HG03025 (cell line): ENCODE results near the gene CELF6.

Experiments
- ATAC-seq: cut with Tn5 transposase; IDR thresholded peaks from one replicate; pipeline ENCODE4 v1.9.1; 2021; ENCODE audit warnings: mild to moderate bottlenecking, moderate library complexity; ENCODE audit not compliant: unreplicated experiment, low FRiP score

The CELF6 gene

DNA sequence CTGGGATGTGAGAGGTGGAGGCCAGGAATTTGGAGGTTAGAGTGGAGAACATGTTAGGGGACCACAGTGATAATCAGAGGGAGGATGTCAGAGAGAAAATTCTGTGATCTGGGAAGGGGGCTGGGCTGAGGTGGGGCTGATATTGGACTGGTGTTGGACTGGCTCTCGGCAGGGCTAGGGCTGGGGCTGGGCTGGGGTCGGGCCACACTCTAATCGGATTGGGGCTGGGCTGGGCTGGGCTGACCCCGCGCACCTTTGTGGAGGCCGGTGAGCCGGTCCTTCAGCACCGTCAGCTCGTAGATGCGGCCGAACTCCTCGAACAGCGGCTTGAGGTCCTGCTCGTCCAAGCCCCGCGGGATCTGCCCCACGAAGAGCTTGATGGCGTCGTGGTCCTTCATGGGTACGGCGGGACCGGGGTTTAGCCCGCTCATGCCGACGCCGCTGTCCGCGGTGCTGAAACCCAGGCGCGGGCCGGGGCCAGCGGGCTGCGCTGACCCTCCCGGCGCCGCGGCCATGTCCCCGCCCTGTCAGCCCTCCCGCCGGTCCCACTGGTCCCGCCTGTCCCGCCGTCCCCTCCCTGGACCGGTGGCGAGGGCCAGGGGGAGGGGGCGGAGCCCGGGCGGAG, 485 bp downstream of the CELF6 start:
- no peak for ATAC-seq

DNA sequence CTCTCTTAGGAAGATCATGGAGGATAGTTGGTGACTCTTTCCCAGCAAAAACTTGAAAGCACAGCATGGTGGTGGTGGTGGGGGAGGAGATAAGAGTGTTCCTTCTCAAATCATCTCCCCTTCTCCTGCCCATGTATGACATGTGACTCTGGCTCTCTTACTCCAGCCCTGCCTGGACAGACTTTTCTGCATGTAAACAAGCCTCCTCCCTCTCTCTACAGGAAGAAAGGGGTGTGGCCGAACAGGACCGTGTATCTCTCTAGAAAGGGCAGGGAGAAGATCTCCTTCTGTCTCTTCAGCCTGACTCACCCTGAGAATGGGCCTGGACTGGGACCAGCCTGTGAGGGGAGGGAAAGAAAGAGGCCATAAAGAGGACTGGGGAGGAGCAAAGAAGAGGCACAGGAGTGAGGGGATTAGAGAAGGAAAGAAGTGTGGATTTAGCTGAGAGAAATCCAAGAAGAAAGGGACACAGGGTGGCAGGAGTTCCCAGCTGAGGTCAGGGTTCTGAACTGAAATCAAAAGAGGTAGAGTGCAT, 1.5 kb downstream of the CELF6 start:
- ATAC-seq: no peak

DNA sequence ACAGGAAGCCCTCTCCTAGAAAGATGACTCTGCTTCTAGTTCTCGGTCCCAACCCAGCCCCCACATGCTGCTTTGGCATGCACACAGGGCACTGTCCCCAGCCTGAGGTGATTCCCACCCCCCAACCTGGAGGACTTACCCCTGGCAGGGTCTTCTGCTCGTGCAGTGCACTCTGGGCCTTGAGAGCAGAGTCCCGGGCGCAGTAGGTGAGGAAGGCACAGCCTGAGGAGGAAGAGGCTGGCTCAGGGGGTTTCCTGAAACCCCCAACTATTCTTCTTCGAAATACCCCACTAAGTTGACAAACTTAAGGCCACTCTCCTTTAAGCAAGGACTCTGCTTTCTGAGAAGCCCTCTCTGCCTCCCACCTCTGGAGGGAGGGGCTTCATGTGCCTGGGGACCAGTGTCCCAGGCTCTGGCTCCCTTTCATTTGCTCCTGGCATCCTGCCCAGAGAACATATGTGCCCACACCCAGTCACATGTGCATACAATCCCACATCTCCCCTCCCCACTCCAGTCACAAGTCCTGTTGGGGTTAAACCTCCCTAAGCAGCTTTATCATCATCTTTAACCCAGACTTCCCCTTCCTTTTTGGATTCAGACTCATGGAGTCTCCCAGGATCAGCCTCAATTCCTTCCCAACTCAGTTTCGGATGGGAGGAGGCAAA, 4.1 kb downstream of the CELF6 start:
- no peak for ATAC-seq

DNA sequence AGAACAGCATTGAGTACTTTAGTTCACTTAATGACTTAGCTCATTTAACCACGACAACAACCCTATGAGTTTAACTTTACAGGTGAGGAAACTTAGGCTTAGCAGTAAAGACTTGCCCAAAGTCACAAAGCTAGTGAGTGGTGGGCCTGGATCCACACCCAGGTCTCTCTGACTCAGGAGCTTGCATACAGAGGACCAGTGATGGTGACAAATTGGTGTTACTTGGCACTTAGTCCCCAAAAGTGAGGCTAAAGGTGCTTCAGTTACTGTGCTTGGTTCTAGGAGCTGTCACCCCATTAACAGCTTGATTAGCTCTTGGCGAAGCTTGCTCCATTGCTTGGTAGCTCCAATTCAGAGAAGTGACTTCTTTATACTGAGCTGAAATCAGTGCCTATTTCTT, 6.1 kb downstream of the CELF6 start:
- no peak for ATAC-seq

DNA sequence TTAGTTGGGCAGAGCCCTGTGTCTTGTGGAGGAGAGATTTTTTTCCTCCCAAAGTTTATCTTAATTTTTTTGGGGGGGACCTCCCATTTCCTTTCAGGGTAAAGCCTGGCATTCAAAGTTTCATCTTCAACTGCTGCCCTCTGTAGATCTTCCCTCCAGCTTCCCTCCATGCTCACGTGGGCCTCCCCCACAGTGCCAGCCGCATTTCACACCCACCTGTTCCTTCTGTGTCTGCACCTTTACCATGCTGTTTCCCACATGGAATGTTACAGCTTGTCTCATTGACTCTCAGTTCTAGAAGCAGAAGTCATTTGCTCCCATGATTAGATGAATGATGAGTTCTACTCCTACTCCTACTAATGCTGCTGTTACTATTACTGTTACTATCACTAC, 6.5 kb downstream of the CELF6 start:
- ATAC-seq: no peak

DNA sequence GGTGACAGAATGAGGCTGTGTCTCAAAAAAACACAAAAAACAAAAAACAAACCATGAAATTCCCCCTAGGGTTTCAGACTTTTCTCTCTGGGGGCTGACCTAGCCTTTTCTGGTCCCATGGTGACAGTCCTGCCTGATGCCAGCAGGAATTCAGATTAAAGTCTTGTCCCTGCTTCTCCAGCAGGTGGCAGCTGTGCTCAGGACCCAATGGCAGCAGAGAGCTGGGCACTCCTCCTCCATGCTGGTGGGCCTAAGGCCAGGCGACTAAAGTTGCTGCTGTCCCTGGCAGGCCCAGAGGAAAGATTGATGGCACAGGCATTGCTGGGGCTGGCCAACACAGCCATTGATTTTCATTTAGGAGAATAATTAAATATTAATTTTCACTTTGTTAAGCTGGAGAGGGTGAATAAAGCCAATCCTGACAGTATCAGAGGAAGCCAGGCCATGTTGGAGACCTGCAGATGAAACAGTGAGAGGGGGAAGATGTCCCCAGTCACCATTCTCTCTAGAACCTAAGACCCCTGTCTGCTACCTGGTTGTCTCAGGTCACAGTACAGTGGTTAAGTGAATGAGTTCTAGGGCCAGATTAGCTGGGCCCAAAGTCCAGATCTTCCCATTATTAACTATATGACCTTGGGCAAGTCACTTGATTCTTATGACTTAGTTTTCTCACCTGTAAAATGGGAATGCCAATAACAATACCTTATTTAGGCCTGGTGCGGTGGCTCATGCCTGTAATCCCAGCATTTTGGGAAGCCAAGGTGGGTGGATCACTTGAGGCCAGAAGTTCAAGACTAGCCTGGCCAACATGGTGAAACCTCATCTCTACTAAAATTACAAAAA, 7.1 kb downstream of the CELF6 start:
- no peak for ATAC-seq

DNA sequence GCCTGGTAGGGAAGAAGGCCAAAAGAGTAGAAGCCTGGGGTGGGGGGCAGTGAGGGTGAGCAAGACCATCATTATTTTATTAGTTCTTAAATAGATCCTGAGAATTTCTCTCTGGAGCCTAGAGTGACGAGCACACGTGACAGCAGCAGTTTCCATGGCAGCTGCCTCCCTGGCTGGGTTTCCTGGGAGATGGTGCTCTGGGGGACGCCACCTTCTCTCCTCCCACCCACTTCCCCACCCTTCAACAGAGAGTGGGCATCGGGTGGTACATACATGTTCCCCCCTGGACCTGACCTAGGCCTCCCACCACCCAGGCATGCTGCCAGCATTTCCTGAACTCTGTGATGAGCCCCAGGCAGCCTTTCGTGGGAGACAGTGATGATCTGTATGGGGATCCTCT, 12.9 kb downstream of the CELF6 start:
- ATAC-seq: no peak

DNA sequence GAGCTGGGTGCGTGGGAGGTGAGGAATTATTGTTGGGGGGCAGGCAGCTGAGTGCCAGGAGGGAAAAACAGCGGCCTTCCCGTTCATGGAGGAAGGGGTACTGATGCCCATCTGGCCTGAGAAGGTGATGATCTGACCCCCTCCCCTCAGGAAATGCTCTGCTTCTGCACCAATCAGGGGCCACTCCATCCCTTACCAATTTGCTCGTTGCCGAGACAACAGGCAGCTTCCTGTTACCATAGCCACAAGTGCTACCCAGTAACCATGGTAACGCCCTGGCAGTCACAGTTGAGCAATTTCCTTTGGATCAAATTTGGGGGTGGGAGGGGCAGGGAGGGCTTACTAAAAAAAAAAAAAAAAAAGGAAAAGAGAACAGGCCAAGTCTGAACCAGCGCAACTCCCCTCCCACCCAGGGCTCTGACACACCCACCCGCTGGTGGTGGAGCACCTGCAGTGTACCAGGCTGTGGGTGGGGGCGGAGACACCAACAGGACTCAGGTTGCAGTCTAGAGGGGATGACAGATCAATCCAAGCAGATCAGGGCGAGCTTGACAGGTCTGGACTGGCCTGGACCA, 13.7 kb downstream of the CELF6 start:
- no peak for ATAC-seq

DNA sequence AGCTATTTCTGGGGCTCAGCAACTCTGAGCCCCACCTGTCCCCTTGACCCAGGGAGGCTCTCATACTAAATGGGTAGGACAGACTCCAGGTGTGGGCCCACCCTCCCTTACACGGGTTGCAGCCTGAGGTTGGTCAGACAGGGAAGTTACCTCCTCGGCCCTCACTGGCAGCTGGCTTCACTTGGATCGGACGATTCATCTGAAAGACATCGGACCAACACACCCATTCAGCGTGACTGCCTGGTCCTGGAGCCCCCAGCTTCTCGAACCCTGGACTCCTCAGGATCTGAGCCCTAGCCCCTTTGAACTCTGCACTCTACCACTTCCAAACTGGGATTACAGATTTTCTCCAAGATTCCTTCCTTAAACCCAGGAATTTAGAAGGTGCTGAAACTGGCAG, 15.4 kb downstream of the CELF6 start:
- no peak for ATAC-seq

DNA sequence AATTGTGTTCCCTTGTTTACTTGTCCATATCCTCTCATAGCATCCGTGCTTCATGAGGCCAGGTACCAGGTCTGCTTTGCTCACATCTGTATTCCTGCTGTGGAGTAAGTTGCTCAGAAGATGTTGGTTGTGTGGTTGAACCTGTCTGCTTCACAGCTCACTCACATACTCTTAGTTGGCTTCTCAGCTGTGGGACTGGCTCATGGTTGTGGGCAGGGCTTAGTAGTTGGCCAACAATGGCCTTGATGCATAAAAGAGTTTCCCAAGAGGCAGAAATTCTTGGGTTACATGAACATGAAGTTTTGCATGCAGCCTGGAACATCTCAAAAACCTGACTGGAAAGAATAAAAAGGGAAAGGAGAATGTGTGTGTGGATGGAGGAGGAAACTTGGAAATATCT, 17.0 kb downstream of the CELF6 start:
- no peak for ATAC-seq

DNA sequence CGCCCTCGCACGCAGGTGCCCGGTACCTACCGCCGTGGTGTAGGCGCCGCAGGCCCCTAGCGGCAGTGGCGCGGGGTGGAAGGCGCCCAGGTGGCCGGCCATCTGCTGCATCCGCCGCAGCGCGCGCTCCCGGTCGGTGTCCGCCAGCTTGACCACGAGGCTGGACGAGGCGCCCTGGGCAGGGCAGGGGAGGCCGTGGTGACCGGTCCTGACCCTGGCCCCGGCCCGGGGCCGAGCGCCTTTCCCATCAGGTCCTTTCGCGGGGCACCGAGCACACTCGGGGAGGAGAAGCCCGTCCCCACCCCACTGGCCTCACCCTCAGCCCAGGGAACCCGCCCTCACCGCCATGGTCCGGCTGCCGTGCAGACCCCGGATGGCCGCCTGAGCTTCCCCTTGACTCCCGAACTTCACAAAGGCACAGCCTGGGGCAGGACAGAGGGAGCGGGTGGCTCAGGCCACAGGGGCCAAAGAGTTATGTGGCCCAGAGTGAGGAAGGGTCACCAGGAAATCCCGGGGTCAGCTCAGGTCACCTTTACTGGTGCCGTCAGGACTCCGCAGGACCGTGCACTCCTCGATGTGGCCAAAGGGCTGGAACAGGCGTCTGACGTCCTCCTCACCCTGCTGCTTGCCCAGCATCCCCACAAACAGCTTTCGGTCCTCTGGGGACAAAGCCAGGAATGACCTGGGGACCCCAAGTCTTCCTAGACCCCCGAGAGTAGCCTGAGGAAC, 30.2 kb downstream of the CELF6 start:
- no peak for ATAC-seq

DNA sequence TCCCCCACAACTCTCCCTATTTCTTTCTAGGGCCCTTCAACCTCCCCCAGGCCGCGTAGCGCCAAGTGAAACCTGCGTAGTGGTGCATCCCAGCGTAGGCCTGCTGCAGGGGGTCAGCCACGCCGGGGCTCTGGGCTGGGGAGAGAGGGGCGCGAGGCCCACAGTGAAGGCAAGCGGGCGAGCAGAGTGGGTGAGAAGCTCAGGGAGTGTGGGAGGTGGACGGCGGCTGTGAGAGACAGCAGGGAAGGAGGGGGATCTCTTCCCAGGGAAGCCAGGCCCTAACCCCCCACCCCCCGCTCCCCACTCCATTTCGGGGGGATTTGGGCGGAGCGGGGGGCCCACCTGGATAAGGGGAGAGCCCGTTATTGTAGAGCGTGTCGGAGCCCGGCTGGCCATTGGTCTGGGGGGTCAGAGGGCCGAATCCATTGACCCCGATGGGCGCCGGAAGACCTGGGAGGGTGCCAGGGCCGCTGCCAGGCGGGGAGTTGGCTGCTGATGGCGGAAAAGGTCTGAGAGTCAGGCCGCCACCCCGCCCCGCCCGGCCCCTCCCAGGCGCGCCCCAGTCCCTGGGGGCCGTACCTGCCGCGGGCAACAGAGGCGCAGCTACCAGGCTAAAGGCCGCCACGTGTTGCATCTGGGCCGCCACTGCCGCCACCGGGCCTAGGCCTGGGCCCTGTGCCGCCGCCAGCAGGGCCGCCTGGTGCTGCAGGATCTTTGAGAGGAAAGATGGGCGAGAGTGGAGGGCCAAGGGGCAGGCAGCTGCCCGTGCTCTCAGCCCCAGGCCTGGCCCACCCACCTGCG, 31.0 kb downstream of the CELF6 start:
- ATAC-seq: no peak

DNA sequence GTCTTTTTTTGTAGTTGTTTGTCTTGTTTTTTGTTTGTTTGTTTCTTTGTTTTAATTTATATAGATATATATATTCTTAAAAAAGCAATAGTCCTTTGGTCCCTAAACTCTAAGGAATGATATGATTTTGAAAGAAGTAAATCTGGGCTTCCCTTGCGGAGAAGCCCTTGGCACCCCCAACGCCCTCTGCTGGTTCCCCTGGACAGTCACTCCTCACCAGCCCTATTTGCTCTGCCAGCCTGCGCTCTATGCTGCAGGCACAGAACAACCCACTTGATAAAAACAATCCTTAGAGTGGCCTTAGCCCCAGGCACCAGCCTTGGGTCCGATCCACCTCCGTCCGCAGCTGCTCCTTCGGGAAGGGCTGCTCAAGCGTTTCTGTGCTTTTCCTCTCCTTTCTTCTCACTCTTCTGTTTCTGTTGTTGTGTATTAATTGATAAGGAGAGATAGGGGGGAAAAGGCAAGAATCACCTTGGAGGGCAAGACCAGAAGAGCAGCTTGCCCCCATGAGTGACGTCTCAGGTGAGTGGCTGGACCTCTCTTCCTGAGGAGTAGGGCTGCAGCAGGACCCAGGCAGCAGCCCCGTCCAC, 33.9 kb downstream of the CELF6 start:
- ATAC-seq: no peak

DNA sequence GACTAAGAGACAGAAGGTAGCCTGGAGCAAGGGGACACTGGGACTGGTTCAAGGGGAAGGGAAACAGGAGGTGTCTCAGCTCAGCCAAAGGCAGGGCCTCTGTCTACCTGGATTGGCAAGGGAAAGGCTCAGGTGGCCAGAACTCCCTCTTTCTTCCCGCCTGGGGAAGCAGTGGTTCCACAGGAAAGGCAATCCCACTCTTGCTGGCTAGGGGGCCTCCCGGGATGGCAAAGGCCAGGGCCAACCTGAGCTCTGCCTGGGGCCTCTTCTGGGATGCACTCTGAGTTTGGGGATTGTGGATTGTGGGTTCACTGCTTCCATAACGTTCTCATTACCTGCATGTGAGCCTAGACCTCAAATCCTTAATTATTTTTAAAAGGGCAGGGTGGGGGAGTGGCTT, 34.6 kb downstream of the CELF6 start:
- ATAC-seq: no peak

DNA sequence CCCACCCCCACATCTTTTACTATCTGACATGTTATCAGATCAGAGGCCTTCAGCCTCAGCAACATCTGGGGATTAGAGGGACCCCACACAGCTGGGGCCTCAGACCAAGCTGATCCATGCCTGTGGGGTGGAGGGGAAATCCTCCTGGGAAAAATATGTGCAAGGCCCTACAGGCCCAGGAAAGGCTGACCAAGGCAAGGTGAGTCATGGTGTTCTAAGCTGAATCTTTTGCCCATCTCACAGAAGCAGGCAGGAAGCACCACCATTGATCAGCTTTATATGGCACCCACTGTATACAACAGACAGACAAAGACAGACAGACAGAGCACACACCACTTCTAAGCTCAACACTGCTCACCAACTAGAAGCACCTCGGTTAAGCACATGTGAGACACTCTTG, 35.2 kb downstream of the CELF6 start:
- no peak for ATAC-seq

DNA sequence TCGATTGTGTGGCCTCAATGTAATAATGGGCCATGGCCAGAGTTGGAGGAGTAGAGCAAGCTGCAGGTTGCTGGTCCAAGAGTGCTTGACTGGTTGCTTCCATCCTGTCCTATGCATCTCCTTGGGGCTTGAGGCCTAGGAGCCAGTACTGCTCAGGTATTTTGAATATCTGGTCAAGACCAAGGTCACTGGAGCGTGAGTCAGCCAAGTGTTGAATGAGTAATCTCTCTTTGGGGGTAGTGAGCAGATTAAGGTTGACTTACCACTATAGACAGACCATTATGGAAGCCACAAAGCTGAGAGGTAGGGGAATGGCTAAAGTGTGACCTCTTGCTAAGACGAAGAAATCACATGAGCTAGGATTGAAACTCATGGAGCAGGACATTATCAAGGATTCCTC, 38.2 kb downstream of the CELF6 start:
- ATAC-seq: no peak

DNA sequence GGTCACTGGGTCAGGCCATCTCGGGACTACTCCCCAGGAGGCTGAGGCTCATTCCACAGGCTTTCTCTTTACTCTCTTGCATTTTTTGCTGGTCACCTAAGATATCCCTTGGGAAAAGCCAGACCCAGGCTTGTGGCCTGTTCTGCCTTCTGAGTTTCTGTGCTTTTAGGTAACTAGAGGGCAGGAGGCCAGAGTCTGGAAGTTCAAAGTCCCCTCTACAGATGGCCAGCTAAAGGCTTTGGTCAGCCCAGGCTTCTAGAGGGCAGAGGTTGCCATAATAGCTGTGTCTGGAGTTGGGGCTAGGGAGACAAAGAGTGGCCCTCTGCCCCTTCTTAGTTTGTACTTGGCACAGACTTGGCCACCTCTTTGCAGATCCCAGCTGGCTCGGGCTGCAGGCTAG, 39.2 kb downstream of the CELF6 start:
- ATAC-seq: no peak

DNA sequence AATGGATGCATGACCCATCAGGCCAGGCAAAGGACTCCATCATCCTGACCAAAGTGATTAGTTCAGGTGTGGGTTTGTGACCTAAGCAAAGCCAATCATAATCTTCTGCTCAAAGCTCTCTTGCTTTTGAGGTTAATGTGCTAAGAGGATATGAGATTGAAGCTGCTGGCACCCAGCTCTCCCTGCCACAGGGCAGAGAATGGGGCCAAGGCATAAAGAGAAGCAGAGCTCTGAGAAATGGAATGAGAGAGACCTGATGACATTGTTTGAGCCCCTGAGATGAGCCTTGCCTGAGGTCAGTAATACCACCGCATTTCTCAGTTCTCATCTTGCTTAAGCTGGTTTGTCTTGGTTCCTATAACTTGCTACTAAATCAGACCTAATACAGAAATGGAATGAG, 41.2 kb downstream of the CELF6 start:
- no peak for ATAC-seq

DNA sequence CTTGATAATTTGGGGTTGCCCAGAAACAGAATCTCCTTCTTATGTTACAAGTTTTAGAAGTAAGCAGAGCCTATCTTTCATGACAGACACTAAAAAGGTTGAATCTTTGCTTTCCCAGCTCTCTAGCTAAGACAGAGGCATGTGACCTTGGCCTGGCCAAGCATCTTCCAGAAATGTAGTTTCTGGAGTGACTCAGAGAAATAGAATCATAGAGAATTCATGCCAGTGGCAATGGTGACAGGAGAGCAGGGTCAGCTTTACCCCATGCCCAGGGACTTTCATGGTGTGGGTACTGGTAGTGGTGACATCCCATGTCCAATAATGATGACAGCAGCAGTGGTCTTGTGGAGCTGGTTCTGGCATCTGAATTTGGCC, 43.6 kb downstream of the CELF6 start:
- no peak for ATAC-seq
